ENCODE data around the gene MTREX.

- TF ChIP-seq CTCF (IDR thresholded peaks at IDR 0.05): no peak
- TF ChIP-seq POLR2A (IDR thresholded peaks at IDR 0.05): no peak
- no peak for TF ChIP-seq POLR2AphosphoS5 (IDR thresholded peaks at IDR 0.05)
Measured at GRCh38 chr5:55421074-55421529, 113.3 kb downstream of the MTREX start.
